ENCODE measurements around the gene REXO4.

REXO4 gene, protein sequence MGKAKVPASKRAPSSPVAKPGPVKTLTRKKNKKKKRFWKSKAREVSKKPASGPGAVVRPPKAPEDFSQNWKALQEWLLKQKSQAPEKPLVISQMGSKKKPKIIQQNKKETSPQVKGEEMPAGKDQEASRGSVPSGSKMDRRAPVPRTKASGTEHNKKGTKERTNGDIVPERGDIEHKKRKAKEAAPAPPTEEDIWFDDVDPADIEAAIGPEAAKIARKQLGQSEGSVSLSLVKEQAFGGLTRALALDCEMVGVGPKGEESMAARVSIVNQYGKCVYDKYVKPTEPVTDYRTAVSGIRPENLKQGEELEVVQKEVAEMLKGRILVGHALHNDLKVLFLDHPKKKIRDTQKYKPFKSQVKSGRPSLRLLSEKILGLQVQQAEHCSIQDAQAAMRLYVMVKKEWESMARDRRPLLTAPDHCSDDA

DNA sequence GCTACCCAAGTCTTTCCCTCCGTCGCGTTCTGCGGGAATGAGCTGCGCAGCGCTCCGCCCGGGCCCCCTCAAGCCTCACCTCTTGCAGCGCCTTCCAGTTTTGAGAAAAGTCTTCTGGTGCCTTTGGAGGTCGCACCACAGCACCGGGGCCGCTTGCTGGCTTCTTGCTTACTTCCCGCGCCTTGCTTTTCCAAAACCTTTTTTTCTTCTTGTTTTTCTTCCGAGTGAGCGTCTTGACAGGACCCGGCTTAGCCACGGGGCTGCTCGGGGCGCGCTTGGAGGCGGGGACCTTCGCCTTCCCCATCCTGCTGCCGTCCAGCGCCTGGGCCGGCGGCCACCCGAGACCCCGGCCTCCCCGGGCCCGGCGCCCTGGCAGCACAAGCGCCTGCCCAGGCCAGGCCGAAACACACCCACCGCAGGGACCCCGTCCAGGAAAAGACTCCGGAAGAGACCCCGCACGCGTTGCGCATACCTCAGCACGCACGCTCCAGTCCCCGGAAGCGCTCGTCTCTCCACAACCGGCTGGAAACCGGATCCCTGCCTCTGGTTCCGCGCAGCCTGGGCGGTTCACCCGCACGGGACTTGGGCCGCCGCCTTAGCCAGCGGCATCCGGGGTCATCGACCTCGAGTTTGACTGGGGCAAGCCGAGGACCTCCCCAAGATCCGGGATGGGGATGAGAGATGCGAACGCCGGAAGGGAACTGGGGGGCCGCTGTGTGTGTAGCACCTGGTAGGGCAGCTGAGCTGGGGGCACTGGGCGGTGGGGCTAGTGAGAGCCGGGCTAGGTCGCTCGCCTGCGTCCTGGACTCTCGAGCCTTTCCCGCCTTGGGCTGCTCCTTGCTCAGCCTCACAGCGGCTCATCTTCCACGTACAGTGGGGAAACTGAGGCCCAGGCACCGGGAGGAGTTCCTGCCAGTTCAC, at the start of gene REXO4:
REXO4 (minus strand) TSS at position 470 of the 921 bp plus-strand sequence; CDS start at position 304, 166 bp downstream.
- TF ChIP-seq GATA3 (IDR thresholded peaks at IDR 0.05; ENCODE audit: low read depth, low read length) (no peak), GATA2 (IDR thresholded peaks at IDR 0.05; ENCODE audit: low read depth, low read length) (0 out of 2 replicates have a peak, but pooled peaks have one; percentile 8)

DNA sequence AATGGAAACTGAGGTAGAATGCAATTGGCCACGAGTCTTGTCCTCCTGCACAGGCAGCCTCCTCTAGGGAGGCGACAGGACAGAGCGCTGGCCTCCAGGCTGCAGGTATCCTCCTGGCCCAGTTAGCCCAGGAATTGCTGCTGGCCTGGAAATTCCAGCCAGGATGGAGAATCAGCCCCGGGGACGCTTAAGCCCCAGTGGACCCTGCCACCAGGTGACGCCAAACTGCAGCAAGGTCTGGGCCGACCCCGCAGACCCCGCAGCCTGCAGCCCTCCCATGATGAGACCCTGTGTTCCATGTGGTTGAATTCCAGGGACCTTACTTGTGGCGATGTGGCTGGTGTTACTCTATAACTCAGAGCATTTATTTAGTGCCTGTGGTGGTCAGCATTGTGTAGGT, 49.3 kb upstream of the REXO4 start:
- TF ChIP-seq GATA3 (IDR thresholded peaks at IDR 0.05; ENCODE audit: low read depth, low read length) (no peak), GATA2 (IDR thresholded peaks at IDR 0.05; ENCODE audit: low read depth, low read length) (no peak)

DNA sequence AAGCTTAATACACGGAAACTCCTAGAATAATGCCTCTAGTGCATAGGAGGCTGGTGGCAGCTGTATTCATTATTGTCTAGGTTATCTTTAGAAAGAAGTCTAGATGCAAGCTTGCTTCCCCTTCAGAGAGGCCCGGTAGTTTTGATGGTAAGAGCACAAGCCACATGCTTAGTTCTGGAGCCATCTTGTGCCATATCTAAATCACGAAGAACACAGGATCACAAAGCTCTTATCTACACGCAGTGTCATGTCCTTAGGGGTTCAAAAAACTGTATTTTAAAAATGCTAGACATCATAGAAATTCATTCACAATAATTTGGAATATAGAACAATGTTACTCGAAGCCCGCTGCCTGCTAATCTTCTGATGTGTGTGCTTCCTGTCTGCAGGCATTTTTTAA, 48.2 kb upstream of the REXO4 start:
- TF ChIP-seq GATA2 (IDR thresholded peaks at IDR 0.05; ENCODE audit: low read depth, low read length), result no peak
- TF ChIP-seq GATA3 (IDR thresholded peaks at IDR 0.05; ENCODE audit: low read depth, low read length), result no peak

DNA sequence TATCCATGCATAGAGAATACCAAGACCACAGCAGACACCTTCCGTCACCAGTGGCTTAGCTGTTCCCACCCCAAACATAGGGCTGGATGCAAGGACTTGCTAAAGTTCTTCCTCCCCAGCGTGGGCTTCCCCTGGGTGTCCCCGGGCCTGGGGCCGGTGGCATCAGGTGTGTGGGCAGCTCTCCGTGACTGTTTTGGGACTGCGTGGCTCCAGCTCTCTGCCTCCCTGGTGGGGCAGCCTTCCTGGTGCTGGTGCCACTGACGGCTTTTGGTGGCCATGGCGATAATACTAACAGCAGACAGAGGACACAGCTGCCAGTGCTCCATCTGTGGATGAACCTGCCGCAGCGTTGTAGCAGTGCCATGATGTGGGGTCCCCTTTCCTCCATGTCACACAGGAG, 46.8 kb upstream of the REXO4 start:
- no peak for TF ChIP-seq GATA3 (IDR thresholded peaks at IDR 0.05; ENCODE audit: low read depth, low read length)
- TF ChIP-seq GATA2 (IDR thresholded peaks at IDR 0.05; ENCODE audit: low read depth, low read length), result no peak

DNA sequence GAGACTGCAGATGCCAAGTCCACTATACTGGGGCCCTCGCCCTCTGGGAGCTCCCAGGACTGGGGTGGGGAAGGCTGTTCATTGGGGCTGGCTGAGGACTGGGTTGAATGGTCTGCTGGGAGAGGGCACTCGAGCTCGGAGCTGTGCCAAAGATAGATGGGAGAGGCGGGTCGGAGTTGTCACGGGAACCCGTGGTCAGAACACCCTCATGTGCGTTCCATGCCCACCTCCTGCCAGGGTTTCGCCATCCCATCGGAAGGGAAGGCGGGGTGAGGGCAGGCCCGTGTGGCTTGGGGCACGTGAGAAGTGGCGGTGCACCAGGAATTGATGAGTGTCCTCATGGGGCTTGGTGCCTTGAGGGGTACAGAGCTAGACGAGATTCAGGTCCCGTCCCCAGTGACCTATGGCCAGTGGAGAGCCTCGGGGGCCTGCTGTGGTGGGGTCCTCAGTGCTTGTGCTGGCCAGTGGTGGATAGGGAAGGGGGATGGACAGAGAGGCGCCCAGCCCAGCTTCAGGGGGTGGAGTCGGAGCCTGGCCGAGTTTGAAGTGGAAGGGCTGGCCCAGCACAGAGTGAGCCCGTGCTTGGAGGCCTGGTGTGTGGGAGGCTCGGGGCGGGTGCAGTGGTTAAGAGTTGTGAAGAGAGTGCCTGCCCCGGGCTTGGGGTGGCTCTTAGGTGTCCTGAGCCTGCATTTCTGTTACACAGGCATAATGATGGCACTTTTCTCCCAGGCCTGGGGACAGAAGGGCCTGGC, 46.2 kb upstream of the REXO4 start:
- TF ChIP-seq GATA2 (IDR thresholded peaks at IDR 0.05; ENCODE audit: low read depth, low read length) (no peak), GATA3 (IDR thresholded peaks at IDR 0.05; ENCODE audit: low read depth, low read length) (no peak)

DNA sequence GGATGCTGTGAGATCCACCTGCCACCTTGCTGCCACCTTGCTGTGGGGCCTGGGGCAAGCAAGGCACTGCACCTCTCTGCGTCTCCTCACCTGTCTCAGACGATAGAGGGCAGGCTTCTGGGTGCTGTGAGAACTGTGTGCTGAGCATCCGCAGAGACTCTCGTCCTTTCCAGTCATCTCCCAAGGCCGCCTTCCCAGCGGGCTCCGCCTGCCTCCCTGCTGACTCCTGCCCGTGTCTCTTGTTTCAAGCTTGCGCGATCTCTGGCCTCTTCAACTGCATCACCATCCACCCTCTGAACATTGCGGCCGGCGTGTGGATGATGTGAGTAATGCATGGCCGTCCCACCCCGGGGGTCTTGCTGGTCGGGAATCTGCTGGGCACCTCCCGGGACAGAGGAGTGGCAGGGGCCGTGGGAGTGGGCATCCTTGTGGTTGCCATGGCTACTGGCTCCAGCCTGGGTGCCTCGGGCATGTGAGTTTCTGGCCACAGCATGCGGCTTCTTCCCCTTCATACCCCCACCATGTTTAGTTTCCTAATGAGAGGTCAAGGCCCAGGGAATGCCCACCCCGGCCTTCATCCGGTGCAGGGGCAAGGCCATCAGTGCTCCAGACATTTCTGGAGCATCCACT, 45.5 kb upstream of the REXO4 start:
- TF ChIP-seq GATA2 (IDR thresholded peaks at IDR 0.05; ENCODE audit: low read depth, low read length), result no peak
- no peak for TF ChIP-seq GATA3 (IDR thresholded peaks at IDR 0.05; ENCODE audit: low read depth, low read length)

DNA sequence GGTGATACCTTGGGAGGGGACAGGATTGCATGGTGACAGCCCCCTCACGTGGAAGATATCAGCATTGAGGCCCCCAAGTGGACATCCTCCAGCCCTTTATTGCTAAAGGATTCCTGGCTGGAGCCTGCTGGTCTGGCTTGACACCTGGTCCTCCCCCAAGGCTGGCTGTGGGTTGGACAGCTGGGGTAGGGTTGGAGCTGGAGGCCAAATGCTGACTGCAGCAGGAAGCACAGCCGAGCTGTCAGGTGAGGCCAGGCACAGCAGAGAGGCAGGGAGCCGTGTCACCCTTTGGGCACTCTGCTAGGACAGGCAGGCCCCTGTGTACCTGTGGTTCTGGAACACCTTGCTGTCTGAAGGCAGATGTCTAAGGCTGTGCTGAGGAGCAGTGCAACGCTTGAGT, 44.2 kb upstream of the REXO4 start:
- TF ChIP-seq GATA3 (IDR thresholded peaks at IDR 0.05; ENCODE audit: low read depth, low read length) (no peak), GATA2 (IDR thresholded peaks at IDR 0.05; ENCODE audit: low read depth, low read length) (no peak)

DNA sequence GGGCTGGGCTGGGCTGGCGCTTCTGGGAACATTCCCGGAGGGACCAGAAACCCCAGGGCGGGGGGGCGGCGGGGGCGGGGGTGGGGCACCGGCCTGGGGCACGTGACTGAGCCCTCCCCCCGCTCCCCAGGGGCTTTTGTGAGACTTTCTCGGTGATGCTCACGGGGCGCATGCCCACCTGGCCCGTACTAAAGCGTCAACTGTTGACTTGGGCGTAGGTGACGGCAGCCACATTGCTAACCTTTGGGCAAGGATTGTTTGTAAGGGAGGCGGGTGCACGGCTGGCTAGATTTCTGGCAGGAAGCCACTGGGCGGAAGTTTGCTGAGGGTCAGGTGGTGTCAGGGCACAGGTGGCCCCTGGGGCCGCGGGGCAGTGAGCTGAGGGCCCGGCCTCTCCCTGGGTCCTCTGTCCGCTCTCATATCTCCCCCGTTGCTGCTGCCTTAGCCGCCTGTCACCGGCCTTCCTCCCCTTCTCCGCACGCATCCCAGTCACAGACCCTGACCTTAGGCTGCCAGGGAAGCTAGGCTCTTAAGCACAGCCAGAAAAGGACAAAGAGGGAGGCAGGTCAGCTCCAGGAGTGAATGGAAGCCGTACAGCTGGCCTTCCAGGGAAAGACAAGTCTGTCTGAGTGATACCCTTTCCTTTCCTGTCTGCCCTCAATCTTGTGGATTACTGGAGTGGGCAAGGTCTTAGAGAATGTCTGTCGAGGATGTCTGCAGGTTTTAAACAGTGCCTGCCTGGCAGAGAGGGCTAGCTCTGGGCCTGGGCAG, 42.8 kb upstream of the REXO4 start:
- no peak for TF ChIP-seq GATA3 (IDR thresholded peaks at IDR 0.05; ENCODE audit: low read depth, low read length)
- no peak for TF ChIP-seq GATA2 (IDR thresholded peaks at IDR 0.05; ENCODE audit: low read depth, low read length)

DNA sequence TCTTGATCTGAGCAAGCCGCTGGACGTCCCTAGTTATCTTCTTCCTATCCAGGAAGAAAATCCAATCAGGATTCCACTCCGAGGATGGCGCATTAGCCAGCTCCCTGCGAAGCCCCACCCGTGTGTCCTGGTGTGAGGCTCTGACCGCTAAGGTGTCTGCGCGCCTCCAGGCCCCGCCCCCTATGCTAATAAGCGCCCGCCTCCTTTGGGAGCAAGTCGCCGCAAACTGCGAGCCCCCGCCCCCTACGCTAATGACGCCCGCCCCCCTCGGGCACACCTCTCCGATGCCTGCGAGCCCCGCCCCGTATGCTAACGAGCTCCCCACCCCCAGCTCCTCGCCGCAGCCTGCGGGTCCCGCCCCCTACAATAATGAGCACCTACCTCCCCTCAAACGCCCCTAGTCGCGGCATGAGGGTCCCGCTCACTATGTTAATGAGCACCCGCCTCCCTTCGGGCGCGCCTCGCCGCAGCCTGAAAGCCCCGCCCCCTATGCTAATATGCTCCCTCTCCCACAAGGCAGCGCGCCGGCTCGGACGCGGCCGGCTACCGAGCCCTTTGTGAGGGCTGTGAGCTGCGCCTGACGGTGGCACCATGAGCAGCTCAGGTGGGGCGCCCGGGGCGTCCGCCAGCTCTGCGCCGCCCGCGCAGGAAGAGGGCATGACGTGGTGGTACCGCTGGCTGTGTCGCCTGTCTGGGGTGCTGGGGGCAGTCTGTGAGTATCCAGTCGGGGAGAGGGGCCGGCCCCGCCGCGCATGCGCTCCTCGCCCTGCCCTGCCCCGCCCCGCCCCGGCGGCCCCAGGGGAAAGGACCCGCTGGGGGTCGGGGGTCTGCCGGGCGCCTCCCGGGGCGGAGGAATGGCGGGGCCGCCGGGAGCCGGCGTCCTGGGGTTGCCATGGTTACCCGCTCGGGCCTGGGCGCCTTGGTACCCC, 41.9 kb upstream of the REXO4 start, which contains the start of gene CACFD1:
CACFD1 (plus strand) TSS at position 503 of the 929 bp plus-strand sequence; CDS start at position 592, 89 bp downstream.
- TF ChIP-seq GATA2 (IDR thresholded peaks at IDR 0.05; ENCODE audit: low read depth, low read length), result peak; percentile 33; the same call in 1 of the 2 replicates
- no peak for TF ChIP-seq GATA3 (IDR thresholded peaks at IDR 0.05; ENCODE audit: low read depth, low read length)

DNA sequence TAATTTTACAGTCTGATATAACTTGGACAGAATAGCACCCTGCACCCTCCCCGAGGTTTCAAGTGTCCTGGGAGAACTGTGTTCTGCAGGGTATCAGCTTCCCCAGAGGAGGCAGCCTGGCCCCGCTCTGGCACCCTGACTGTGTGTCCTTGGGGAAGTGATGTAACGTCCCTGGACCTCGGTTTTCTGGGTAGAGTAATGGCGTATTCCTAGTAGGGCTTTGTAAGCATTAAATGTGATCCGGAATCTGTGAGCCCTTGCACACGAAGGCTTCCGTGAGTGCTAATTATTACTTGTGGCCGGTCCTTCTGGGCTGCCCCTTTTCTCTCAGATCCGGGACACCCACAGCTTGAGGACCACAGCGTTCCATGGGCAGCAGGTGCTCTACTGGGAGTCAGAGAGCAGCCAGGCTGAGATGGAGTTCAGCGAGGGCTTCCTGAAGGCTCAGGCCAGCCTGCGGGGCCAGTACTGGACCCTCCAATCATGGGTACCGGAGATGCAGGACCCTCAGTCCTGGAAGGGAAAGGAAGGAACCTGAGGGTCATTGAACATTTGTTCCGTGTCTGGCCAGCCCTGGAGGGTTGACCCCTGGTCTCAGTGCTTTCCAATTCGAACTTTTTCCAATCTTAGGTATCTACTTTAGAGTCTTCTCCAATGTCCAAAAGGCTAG, 41.0 kb upstream of the REXO4 start:
- TF ChIP-seq GATA2 (IDR thresholded peaks at IDR 0.05; ENCODE audit: low read depth, low read length), result no peak

DNA sequence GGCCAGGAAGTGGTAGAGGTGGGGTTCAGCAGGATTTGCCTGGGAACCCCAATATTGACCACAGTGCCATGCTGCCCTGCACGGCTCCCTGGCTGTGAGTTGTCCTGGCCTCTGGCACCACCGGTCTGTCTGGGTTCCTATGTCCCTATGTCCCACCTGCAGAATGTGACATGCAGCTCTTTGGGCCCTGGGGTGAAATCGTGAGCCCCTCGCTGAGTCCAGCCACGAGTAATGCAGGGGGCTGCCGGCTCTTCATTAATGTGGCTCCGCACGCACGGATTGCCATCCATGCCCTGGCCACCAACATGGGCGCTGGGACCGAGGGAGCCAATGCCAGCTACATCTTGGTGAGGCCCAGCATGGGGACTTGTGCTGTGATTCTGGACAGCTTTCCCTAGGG, 39.9 kb upstream of the REXO4 start:
- no peak for TF ChIP-seq GATA2 (IDR thresholded peaks at IDR 0.05; ENCODE audit: low read depth, low read length)
- no peak for TF ChIP-seq GATA3 (IDR thresholded peaks at IDR 0.05; ENCODE audit: low read depth, low read length)

Measured in SH-SY5Y (cell line).